Superior temporal gyrus (tissue), 1 donor: ENCODE results near the gene PLEKHA1.
A peak's percentile ranks its signal among the peaks of the same experiment; 100 is the strongest.

Experiments used
- DNase-seq: peaks from one replicate; pipeline ENCODE4 v3.0.0-alpha.2; 2016; ENCODE audit errors: extremely low spot score

Gene PLEKHA1

DNA sequence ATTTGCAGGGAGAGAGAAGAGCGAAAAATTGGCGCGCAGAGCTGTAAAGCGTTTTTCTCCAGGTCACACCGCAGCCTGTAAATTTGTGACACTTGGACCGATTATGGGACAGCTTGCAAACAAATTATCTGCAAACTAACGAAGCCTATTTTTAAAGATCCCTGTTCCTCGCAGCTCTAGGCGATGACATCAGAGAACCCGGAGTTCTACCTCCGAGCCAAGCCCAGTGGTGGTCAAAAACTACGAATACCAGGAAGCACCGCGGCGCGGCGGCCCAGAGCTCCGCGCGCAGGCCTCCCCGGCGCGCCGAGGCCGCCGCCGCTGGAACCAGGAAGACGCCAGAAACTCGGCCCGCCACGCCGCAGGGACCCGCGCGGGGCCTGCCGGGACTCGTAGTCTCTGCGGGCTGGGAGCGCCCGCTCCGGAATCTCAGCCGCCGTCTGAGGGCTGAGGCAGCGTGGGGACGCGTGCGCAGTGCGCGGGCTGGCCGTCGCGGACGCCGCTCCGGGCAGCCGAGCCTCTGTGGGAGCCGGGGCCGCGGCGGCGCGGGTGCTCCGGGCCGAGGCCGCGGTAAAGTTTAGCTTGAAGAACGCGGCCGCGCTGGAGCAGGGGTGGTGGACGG lies at the start of gene PLEKHA1:
Gene PLEKHA1 (plus strand): TSS at position 472 of the 622 bp plus-strand sequence. CDS start 18,493 bp downstream, outside the sequence.
- peak; percentile 96 for DNase-seq

- DNase-seq, result no peak
These were observed 49.3 kb upstream of the PLEKHA1 start for GRCh38 chr10:122325235-122325634.

DNA sequence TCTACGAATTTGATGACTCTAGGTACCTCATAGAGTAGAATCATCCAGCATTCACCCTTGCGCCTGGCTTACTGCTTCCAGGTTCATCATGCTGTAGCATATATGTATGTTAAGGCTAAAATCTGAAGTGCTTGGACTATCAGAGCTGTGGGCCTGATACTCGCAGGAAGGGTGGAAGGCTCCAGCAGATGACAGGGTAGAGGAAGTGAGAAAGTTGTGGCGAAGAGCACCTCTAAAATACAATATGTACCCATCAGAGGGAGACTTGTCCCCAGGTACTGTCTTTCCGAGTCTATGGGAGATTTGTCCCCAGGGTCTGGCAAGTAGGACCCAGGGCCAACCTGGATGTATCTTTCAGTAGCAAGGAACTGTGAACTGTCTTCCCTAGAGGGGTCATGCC lies 48.1 kb upstream of the PLEKHA1 start:
- no peak for DNase-seq

DNA sequence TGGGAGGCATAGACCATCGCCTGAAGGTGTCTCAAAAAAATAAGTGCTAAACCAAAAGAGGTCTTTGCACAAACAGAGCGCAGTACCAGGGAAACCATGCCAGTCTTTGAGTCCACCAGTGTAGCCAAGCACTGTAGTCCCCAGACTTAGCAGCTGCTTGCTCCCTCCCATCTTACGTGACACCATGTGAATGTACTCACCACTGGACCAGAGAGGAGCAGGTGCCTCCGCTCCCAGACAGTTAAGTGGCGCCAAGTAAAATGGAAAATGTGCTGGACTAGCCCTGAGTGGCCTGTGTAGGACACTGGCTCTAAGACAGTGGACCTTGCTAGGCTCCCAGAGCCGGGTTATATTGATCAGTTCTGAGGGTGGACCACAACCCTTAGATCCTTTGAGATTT lies 47.7 kb upstream of the PLEKHA1 start:
- DNase-seq, result no peak

- no peak for DNase-seq
These were observed 47.0 kb upstream of the PLEKHA1 start for GRCh38 chr10:122327237-122328206.

DNA sequence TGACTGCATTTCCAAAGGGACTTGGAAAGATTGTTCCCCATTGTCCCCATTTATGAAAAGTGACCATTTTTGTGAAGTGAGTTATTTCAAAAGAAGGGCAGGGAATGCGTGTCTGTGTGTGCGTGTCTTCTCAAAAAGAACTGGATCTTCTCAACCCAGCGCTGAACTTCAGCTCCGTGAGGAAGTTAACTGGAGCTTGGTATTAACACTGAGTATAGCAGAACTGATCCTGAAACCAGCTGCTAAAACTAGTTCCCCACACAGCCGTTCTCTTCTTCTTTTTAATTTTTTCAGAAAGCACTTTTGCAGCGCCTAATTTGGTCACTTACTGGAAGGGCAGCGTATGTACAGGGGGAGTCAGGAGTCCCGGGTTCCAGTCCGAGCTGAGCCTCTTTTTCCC lies 45.8 kb upstream of the PLEKHA1 start:
- DNase-seq, result no peak

DNA sequence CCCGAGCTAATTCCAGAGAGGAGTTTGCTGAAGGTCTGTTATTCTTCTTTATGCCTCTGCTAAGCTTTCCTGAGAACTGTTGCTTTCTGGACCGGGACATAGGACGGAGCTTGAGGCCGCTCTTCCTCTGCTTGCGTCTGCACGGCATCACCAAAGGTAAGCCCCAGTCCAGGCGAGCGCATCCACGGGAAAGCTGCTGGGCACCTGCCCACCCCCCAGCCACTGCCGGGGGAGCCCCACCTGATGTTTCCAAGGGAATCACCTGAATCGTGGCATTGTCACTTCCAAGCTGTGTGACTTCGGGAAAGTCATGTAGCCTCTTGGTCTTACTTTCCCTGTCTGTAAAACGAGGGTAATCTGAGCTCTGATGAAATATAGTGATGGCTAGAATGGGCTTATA lies 45.1 kb upstream of the PLEKHA1 start:
- DNase-seq, result no peak

GRCh38 chr10:122331100-122331499 lies 43.4 kb upstream of the PLEKHA1 start:
- DNase-seq, result peak; percentile 71

DNA sequence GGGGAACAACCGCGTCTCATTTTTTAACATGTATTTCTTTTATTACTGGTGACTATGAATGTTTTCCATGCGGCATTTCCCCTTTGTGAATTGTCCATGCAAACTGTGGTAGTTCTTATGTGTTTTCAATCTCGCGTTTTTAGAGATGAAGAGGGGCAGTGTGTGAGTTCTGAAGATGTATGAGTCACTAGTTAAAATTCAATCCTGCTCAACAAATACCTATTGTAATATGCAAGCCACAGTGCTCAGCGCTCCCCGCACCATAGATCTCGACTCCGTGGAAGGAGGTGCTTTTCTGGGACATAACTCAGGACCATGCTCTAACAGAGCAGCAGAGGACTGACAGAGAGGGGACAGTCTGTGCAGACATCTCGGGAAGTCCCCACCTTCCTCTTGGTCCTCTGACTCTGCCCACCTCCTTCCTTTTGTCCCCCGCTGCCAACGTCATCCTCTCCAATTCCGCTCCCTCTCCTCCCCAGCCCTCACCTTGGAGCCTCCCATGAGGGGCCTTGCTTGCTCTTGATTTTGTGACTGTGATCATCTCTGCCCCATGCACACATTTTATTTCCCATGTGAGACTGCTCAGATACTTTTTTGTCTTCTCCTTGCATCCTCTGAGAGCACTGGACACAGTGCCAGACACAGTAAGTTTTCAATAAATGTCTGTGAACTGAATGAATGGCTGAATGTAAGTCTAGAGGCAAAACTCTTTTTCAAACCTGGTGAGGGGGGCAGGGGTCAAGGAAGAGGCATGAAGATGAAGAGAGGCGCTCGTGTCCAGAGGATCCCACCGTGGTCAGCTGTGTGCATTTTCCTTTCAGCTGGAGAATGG lies 42.7 kb upstream of the PLEKHA1 start:
- peak; percentile 88 for DNase-seq

DNA sequence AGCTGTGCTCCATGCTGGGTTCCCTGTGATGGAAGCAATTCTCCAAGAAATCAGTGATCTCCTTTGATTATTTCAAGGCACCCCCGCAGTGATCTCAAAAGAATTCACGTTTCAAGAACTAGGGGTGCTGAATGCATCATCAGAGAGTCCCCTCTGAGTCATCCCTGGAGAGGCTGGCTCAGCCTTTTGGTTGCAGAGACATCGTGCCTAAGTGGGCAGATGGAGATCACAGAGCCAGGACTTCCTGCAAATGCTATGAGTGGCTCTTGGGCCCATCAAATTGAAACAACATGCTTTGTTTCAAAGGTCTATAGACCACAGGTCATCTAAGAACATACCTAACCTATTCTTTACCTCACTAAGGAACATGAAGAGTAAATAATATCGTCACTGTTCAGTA lies 41.5 kb upstream of the PLEKHA1 start:
- DNase-seq, result no peak

DNA sequence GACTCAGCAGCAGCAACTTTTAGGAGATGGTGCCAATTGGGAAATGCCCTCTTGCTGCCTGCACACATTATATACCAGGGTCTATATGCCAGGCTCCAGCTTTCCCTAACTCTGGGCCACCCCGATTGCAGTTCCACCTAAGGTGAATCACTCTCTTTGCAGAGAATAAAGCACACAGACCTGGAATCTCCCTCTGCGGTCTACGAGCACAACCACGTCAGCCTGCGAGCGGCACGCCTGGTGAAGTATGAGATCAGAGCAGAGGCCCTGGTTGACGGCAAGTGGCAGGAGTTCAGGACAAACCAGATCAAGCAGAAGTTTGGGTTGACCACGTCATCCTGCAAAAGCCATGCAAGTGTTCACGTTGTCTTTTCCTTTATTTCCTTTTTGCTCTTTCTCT lies 38.2 kb upstream of the PLEKHA1 start:
- DNase-seq, result no peak

- DNase-seq, result no peak
These were observed 37.5 kb upstream of the PLEKHA1 start for GRCh38 chr10:122336961-122337360.

DNA sequence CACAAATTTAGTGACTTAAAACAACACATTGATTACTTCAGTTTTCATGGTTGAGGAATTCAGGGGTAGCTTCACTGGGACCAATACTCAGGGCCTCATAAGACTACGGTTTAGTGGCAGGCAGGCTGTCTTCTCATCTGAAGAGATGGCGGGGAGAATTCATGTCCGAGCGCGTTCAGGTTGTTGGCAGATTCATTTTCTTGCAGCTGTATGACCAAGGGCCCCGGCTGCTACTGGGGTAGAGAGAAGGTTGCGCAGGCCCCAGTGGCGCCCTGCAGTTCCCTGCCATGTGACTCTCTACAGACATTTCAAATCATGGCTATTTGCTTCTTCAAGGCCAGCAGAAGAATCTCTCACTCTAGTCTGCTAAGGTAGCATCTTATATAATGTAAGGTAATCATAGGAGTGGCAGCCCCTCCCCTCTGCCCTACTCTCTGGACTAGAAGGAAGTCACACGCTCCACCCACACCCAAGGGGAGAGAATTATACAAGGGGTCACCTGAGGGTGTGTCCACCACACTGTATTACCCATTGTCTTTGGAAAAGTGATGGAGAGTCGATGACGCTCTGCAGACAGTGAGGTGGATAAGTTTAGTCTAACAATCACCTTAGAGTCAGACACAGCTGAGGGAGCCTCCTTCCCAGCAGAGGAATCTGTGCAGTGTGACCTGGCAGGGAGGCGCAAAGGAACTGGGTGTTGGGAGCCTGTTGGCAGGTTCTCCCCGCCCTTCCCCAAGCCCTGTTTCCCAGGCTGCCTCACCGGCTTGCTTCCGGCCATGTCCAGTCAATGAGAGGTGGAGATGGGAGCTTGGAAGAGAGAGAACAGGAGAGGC lies 35.7 kb upstream of the PLEKHA1 start:
- no peak for DNase-seq

DNA sequence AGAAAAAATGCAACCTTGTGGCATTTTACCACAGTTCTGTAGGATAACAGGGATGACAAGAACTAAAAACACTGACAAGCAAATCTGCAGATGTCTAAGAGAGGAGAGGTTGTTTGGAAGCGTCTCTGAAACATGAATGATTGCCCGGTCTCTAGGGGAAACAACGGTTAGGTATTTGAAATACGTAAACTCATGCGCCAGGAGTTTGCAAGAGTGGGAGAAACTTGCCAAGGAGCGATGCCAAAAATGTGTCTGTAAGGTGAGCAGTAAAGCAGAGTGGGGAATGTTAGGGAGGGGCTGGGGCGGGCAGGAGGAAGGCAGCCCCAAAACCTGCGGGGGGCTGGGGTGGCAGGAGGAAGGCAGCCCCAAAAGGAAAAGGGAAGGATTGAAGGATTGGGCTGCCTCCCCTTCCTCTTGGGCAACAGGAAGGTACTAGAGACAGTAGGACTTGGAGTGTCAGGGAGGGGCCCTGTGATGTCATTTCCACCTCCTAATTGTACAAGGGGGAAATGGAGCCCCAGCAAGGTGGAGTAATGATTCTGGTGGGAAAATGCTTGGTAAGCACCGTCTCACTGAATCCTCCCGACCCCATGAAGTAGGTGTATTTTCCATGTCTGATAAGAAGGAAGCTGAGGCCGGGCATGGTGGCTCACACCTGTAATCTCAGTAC lies 33.2 kb upstream of the PLEKHA1 start:
- no peak for DNase-seq

DNA sequence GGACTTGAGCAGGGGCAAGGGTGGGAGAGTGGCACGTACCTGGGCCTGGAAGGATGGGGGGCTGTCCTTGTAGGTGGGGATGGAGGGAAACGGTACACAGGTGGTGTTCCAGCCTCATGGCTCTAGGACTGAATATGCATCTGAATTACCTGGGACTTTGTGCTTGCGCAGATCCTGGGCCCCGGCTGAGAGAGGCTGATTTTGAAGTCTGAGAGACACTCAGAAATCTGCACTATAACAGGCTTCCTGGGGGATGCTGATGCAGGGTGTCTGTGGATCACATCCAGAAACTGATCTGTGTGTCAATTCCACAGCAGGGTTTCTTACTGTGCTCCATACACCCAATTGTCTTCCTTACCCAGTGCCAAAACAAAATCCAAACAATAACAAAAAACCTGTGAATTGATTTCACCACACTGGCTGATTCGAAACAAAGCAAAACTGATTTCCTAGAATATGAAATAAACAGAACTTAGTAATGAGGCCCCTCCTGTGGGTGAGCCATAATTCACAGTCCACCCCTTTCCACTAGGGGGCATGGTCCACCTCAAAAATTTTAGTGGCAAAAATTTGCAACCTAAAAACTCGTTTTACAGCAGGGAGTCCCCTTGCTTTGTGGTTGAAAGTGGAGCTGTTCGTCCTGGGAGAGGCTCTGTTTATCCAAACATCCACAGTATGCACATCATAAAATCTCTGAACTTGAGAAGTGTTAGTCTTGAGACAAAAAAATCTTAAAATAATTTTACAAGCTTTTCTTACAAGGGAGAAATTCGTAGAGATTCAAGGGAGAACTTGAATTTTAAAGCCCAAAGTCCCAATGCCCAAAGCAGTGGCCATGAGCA lies 32.0 kb upstream of the PLEKHA1 start:
- peak; percentile 94 for DNase-seq

DNA sequence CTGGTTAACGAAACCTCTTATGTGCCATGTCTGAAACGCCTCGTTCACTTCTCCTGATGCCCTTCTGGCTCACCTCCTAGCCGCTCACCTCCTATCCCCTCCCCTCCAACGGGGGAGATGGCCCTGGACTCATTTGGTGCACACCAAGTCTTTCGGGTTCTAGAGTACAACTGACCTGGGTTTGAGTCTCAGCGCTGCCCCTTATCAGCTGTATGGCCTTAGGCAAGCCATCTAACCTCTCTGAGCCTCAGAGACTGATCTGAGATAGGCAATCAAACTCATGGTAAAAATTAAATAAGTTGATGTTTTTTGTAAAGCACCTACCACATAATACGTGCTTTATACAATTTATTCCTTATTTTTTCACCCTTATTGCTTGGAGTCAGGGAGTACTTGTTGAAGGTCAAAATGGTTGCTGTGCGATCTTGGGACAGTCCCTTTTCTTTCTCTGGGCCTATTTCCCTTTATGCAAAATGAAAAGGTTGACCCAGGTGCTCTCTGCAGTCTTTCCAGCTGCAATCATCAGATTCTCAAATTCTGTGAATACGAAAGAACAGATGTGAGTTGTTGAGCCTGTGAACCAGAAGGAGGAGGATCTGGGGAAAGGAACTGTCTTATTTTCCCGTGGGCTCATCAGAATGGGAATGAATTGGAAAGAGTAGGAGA lies 31.2 kb upstream of the PLEKHA1 start:
- DNase-seq, result no peak

GRCh38 chr10:122343936-122344335 lies 30.6 kb upstream of the PLEKHA1 start:
- no peak for DNase-seq

DNA sequence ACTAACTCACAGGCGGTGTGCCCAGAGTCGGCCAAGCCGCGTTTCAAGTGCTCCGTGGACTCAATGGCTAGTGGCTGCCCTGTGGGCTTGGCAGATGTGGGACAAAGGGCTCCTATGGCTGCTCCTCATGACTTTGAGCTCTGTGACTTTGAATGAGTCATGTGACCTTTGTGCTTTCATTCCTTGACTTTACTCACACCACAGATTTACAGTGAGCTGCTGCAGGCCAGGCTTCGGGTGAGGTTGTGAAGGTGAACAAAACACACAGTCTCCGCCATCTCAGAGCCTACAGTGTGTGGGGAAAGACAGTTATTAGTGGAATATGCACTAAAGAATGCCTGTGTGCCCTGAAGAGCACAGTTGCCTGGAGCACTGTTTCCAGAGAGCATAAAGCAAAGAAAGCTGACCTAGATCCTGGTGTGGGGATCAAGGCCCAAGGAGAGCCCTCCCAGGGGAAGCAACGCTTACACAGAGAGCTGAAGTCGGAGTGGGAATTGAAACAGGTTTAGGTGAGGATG lies 29.7 kb upstream of the PLEKHA1 start:
- DNase-seq, result peak; percentile 75
